ENCODE results near the gene BCAP29. TPM values are rescaled to one million over a fixed set of nuclear protein-coding genes. Genes with fewer than 3 reads are reported as not detected.

BCAP29 gene
- total RNA-seq, 1 experiment from 2014 or later = 207 TPM

Other genes with a start within 250 kb of the BCAP29 start
- gene GPR22, start 110.2 kb upstream of the BCAP29 start, total RNA-seq (2014; rRNA removed; shearing (Covaris generic)) = not detected in 2 replicates
- 25.2 and 53.7 TPM in 2 replicates for gene COG5, start 16.3 kb upstream of the BCAP29 start, total RNA-seq (2014; rRNA removed; shearing (Covaris generic))
- 9.0 and 9.8 TPM in 2 replicates for gene DUS4L, start 16.3 kb upstream of the BCAP29 start, total RNA-seq (2014; rRNA removed; shearing (Covaris generic))
- gene SLC26A4, start 80.6 kb downstream of the BCAP29 start, total RNA-seq (2014; rRNA removed; shearing (Covaris generic)) = 0.22 and 0.24 TPM in 2 replicates
- gene CBLL1, start 163.9 kb downstream of the BCAP29 start, total RNA-seq (2014; rRNA removed; shearing (Covaris generic)) = 33.0 and 41.4 TPM in 2 replicates
- not detected in 2 replicates for gene SLC26A3, start 223.0 kb downstream of the BCAP29 start, total RNA-seq (2014; rRNA removed; shearing (Covaris generic))

All from SJSA1 (cell line).